GM18873 (cell line): ENCODE results near the gene TNFRSF18.

ENCODE experiments used
- ATAC-seq: cut with Tn5 transposase; IDR thresholded peaks from one replicate; pipeline ENCODE4 v1.9.1; 2021; ENCODE audit warnings: mild to moderate bottlenecking, moderate library complexity, moderate number of reproducible peaks; ENCODE audit not compliant: unreplicated experiment, low FRiP score

TNFRSF18 gene

DNA sequence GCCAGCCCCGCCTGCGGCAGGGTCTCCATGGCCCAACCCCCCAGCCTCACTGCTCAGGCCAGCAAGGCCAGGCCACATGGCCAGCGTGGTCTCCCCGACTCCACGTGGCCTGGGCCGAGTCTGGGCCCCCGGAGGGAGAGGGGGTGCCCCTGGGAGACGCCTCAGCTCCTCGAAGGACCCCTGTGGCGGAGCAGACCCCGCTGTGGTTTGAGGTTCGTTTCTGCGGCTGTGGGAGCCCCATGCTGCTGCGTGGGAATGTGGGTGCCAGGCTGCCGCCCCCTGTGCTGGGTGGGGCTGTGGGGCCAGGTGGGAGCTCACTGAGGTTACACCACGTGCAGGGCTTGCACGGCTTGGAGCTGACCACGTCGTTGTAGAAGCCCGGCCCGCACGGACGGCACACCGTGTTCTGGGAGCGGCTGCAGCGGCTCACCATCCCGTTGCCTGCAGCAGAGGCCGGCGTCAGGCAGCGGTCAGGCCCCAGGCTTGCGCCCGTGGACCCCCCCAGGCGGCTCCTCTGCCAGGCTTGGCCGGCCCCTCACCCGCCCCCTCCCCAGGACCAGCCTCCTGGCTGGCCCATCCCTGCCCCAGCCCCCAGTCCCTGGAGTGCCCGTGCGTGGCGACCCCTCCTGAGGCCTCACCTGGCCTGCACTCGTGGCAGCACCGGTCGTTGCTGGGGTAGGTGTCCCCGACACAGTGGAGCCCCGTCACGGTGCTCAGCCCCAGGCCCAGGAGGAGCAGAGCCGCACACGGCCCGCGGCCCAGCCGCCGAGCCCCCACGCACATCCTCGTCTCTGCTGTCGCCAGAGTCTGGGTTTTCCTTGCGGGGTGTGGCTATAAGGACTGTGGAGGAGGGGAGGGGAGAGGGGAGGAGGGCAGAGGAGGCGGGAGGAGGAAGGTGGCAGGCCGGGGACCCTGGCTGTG is 7.2 kb upstream of the TNFRSF18 start, which contains the start of gene TNFRSF4:
TNFRSF4 (minus strand) TSS at position 809 of the 921 bp plus-strand sequence; CDS start at position 783, 26 bp downstream.
- no peak for ATAC-seq

DNA sequence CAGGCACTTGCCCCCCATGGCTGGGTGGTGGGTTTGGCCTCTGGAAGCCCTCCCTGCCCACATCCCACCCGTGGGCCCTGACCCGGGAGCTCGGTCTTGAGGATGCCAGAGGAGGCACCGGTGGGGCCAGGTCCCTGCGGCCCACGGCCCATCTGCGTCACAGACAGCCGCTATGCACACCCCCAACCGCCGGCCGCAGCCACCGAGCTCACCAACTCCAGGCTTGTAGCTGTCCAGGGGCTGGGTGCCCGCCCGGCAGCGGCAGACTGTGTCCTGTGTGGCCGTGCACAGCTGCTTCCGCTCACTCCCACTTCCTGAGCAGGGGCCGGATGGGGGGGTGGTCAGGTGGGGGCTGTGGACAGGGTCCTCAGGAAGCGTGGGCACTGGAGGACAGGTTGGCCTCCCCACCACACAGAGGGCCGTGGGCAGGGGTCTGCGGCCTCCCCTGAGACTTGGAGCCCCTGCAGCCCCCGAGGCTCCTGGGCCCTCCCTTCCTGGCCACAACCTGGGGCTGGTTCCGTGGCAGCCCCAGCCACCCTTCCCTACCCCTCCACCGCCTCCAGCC is 6.5 kb upstream of the TNFRSF18 start:
- no peak for ATAC-seq

DNA sequence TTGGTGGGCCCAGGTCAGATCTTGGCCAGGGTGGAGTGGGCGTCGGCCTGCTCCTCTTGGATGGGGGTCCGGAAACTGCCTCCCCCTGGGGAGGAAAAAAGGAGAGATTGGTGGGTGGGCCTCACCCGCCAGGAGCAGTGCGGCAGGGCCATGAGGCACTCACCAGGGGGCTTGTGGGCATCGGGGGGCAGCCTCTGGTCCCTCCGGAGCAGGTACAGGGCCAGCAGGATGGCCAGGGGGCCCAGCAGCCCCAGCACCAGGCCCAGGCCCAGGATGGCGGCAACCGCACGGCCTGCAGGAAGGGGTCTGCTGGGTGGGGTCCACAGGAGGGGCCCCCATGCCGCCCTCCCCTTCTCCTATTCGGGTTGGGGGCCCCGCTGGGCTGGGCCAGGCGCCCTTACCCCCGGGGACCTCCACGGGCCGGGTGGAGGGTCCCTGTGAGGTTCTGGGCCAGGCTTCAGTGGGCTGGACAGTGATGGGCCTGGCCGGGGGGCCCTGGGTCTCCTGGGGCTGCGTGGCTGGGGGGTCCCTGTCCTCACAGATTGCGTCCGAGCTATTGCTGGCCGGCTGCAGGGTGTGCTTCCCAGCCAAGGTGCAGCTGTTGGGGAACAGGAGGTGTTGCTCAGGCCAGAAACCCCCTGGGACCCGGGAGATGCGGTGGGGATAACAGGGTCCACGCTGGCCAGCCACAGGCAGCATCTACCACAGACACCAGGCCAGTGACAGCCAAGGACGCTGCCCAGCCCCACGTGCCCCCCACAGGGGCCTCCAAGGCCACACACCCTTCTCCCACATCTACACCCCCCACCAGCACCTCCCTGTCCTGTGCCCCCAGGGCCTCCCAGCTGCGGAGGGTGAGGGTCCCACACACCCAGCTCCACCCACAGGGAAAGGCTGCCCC is 5.4 kb upstream of the TNFRSF18 start:
- ATAC-seq: no peak

DNA sequence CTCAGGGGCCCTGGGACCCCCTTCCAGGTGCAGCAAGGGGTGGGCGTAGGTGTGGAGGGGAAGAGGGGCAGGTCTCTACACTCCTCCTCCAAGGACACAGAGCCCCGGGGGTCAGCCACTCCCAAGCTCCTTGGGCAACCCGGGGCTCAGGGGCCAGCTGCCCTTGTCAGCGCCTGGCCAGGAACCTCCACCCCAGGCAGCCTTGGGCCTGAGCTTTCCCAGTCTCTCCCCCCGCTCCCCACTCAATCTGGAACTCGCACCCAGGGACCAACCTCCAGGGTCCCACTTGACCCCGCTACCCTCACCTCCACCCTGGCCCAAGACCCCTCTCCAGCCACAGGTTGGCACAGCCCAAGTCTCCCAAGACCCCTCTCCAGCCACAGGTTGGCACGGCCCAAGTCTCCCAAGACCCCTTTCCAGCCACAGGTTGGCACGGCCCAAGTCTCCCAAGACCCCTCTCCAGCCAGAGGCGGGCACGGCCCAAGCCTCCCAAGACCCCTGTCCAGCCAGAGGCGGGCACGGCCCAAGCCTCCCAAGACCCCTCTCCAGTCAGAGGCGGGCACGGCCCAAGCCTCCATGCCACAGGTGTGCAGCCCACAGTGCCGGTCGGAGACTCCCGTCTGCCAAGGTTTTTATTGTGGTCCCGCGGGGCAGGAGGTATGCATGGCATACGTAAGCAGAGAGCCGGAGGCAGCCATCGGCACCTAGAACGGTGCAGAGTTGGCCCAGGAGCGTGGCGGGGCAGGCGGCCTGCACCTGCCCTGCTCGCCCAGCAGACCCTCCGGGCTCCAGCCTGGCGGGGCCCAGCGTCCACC is 4.5 kb upstream of the TNFRSF18 start:
- ATAC-seq: no peak

DNA sequence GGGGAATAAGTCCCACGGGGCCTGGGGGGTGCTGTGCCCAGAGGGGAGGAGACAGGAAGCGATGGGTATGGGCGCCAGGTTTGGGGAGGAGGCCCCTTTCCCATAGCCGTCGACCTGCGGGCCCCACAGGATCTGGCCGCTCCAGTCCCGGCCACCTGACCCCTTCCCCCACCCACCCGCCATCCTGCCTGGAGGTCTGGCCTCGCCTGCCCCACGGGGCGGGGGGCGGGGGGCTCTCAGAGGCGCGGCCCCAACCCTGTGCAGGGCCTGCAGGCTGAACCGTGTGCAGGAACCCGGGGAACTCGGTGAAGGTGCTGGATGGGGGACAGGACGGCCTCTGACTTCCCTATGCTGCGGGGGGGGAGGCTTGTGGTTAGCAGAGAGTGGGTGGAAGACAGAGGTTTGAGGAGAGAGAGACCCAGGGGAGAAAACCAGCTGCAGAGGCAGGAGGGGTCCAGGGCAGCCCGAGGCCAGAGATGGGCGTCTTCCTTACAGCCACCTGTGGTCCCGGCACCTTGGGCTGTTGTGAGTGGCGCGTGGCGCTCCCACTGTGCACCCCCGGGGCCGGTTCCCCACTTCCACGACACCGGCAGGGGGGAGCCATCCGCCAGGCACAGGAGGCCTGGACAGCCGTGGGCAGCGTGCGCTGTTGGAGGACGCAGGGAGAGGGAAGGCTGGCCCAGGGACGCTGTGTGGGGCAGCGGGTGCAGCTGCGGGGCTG is 2.5 kb upstream of the TNFRSF18 start:
- no peak for ATAC-seq

DNA sequence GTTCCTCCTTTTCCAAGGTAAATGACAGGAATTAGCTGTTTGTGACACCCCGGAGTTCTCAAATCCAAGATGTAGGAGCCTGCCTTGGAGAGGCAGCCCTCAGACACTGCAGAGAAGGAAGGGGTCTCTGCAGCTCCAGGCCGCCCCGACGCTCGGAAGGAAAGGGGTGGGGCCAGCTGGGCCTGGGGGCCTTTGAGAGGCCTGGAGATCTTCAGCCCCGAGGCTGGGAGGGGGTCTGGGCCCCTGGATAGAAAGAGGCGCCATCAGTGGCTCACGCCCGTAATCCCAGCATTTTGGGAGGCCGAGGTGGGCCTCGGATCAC is 1.1 kb upstream of the TNFRSF18 start:
- no peak for ATAC-seq

DNA sequence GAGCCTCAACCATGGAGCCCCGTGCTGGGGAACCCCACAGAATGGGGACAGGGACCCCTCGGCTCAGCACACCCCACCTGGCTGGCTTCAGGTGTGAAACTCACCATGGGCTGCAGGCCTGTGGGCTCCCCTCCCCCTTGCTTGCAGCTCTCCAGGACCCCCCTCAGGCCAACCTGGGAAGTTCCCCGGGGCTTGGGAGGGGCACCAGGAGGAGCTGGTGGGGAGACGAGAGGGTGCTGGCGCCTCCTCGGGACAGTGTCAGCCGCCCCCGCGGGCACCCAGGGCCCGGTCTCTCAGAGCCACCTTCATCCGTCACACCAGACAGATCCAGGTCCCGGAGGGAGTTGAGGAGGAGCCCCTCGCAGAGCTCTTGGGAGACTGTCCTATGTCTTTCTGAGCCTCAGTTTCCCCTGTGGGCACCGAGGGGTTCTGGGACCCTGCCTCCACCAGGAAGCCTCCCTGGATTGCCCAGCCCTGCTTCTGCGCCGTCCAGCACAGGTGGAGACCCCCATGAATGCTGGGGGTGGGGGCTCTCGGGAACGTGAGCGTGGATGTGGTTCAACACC is 657 bp upstream of the TNFRSF18 start:
- ATAC-seq: no peak

DNA sequence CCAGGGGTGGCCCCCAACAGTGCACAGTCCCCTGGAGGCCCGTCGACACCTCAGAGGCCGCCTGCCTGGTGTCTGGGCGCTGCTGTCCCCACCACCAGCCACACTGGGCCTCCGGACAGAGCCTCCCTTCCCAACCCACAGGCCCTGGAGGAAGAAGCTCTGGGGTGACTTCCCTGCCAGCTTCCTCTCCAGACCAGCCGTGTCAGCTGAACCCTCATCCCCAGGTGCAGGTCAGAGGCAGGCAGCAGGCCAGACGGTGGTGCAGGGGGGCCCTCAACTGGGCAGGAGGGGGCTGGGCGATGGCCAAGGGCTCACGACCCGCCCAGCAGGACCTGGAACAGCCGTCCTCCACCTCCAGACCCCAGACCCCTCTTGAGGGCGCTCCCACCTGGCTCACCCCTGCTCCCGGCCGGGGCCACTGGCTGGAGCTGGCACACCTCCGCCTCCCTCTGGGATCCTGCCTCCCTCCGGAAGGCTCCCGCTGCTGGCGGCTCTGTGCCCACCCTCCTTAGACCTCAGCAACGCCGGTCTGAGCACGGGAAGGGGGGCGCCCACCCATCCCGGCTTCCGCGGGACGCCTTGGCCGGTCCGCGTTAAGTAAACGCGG is 520 bp downstream of the TNFRSF18 start:
- no peak for ATAC-seq

DNA sequence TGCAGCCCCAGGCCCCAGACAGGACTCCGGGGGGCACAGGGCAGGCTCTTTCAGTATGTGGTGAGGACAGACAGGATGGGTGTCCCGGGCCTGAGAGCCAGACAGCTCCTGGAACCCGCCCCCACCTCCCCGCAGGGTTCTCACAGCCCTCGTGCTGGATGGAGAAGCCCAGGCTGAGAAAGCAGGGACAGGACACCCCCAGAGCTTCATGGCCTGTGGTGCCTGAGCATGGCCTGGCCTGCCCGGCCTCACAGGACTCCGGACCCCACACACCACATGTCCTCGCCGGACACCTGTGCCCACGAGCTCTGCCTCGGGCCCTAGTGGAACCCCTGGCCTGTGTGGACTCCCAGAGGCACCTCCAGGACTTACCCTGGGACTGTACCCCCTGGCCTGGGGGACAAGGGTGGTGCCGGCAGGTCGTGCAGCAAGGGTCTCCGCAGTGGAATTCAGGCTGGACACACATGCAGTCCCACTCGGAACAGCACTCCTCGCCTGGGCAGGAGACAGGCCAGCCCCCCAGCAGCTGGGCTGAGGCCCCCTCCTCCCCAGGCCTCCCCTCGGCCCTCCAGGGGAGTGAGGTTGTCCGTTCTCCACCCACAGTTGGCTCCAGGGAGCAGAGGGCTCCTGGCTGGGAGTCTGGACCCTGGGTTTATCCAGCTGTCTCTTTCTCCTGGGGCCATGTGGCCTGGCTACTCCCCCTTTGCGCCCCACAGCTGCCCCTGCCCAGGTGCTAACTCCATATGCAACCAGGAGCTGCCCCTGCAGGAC is 1.2 kb downstream of the TNFRSF18 start:
- no peak for ATAC-seq

DNA sequence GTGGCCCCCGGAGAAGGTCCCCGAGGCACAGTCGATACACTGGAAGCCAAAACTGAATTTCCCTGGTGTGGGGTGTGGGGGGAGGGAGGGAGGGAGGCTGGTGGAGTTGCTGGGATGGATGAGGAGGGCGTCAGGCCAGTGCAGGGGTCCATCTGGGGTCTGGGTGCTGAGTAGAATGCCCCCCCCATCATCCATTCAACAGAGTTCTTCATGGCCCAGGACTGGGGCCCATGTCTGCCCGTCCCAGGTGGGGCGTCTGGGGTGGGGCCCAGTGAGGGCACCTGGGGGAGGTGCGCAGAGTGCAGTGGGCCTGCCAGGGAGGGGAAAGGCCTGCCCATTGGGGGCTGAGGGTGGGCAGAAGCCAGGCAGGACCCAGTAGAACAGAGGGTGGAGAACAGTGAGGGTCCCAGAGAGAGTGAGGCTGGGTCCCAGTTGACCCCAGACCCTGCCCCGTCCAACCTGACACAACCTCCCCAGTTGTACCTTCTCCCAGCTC is 1.9 kb downstream of the TNFRSF18 start:
- no peak for ATAC-seq

DNA sequence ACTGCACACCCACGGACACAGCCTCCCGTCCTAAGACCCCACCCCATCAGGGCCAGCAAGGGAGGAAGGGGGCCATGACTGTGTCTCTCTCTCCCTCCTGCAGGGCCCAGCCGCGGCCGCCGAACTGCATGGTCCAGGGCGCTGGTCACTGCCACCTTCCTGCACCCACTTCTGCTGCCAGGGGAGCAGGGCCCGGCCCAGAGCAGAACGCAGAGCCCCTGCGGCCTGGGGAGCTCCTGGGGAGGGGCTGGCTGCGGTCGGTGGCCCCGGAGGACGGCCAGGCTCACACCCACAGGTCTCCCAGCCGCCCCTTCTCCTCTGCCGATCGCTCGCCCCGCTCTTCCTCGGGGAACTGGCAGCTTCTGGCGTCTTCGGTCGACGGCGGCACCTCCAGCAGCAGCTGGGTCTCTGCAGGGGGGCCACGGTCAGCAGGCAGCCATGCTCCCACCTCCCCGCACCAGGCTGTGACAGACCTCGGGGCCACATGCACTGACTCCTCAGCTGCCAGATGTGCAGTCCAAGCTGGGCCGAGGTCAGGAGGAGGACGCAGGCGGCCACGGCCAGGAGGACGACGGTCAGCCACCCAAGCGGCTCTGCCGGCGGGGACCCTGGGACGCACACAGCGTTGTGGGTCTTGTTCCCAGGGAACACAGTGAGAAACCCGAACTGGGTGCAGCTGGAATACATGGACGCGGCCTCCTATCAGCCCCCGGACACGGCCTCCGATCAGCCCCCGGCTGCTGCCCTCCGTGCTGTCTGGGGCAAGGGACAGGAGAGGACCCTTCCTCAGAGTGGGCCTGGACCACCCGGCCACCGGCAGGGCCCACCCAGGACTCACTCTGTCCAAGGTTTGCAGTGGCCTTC is 2.6 kb downstream of the TNFRSF18 start:
- no peak for ATAC-seq

DNA sequence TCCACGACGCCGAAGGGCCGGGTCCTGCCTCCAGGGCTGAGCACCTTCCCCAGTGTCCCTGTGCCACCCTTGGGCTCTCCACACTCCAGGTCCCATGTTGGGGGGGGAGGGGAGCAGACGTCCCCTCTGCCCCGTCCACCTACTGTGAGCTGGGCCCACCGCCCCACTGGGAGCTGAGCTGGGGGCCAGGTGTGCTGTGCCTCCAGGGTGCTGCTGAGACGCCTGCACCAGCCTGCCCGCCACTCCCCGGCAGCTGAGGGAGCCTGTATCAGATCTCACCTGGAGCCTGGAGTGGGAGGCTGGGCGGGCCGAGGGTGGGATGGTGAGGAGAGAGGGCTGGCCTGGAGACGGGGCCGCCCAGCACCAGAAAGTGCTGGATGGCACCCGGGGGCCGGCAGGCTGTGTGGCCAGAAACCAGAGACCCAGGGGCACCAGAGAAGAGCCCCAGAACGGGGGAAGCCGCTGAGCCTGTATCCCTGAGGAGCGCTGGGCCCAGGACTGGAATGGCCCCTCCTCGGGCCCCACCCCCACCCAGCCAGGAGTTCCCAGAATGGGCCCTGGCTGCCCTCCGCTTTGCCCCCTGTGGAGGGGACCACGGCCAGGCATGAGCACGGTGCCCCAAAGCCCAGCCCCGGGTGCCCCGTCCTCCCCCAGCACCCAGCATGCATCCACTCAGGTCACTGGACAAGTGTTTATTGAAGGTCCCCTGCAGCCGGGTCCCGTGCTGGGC is 3.4 kb downstream of the TNFRSF18 start:
- no peak for ATAC-seq

DNA sequence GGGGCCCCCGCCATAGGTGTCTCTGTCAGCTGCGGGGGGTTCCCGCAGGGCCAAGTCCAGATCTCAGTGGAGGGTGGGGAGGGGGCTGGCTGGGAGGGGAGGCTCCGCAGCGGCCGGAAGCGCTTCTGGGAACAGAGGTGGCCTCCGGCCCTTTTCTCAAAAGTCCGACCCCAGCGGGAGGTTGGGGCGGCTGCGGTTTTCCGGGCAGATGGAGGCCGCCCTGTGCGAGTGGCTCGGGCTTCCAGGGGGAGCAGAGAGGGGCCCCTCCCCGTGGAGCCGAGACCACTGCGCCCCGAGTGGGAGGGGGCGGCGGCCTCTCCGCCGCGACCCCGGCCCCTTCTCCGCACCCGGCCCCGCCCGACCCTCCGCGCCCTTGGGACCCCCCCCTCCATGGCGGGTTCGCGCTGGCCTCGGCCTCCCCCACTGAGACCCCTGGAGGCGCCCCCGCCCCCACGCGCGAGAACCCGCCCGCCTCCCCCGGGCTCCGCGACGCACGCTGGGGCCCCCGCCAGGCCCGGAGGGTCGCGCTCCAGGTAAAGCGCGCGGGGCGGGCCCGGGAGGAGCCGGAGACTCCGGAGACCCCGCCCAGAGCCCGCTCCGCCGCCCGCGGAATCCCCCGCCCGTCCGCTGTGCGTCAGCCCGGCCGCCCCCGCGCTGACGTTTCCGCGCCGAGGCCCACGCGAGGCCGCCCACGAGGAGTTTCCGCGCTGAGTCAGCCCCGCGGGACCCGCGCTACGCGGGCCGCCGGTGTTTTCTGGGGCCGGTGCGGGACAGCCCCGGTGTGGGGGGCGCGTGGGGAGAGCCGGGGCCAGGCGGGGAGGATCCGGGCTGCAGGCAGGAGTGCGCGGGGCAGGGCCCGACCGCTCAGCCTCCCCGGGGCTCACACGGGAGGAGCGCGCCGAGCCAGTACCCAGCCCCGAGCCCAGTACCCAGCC is 5.2 kb downstream of the TNFRSF18 start:
- ATAC-seq: no peak

DNA sequence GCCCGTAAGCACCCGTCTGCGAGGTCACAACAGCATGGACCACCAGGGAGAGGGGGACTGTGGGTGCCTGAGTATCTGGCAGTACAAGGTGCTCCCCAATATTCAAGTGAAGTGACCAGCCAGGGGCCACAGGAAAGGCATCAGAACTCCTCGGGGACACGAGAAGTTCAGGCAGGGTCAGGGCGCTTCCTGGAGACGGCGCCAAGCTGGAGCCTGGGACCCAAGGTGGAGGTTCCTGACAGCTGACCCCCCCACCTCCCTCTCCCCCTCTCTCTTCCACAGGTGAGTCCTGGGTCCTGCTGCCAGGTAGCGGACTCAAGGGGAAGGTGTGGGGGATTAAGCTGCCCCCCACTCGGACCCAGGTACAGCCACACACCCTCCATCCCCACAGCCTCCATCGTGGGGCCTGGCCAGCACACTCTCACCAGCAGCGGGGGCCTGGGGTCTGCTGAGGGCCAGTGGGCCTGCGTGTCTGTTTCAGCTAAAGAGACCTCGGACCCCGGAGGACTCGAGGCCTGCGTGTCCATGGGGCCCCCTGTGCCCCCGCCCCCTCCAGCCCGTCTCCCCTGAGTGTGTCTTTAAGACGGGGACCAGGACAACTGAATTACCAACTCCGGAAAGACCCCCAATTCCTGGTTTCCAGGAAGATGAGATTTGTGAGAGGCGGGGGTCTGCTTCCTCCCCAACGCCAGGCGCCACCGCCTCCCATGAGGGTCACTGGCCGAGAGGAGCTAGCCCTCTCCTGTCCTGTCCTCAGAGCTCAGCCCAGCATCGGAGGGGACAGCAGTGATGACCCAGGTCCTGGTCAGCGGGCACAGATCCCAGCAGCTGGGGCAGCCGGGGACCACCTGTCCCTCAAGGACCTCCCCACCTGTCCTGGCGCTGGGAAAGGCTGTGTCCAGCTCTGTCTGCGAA is 6.2 kb downstream of the TNFRSF18 start:
- ATAC-seq: no peak
